Calu3 (cell line): ENCODE results near the gene ABITRAM. TPM values are rescaled to one million over a fixed set of nuclear protein-coding genes. Genes with fewer than 3 reads are reported as not detected.

Experiments used
- BruUV-seq: library from RNA; stranded (reverse); fragments of 400-500 nt; replicated peaks from 2 replicates; lab custom pipeline; 2021; lab: Mats Ljungman, UMichigan
- CTCF ChIA-PET: fragments of 300-600 bp; sonication (Branson Sonifier 250); formaldehyde crosslinking; loops from one replicate; lab custom pipeline; 2022; ENCODE audit warnings: antibody characterized with exemption; lab: Charles Lee
- DNase-seq: peaks from one replicate; pipeline ENCODE4 v3.0.0; 2022
- H3K27ac Mint-ChIP-seq: one replicate; pipeline ENCODE4 v1.8.0; 2022; ENCODE audit warnings: mixed read lengths; ENCODE audit not compliant: unreplicated experiment
- H3K27me3 Mint-ChIP-seq: one replicate; pipeline ENCODE4 v1.8.0; 2022; ENCODE audit warnings: mixed read lengths; ENCODE audit not compliant: unreplicated experiment
- H3K36me3 Mint-ChIP-seq: one replicate; pipeline ENCODE4 v1.8.0; 2022; ENCODE audit warnings: mild to moderate bottlenecking, moderate library complexity, mixed read lengths; ENCODE audit not compliant: insufficient read depth, unreplicated experiment
- H3K4me1 Mint-ChIP-seq: one replicate; pipeline ENCODE4 v1.8.0; 2022; ENCODE audit warnings: mild to moderate bottlenecking, low read depth, mixed read lengths; ENCODE audit not compliant: unreplicated experiment
- H3K4me3 Mint-ChIP-seq: one replicate; pipeline ENCODE4 v1.8.0; 2022; ENCODE audit warnings: mild to moderate bottlenecking, low read depth, moderate library complexity, mixed read lengths; ENCODE audit not compliant: unreplicated experiment
- H3K9me3 Mint-ChIP-seq: one replicate; pipeline ENCODE4 v1.8.0; 2022; ENCODE audit warnings: low read depth, mixed read lengths; ENCODE audit not compliant: unreplicated experiment
- CTCF ChIP-seq: fragments of 200-600 bp; IDR thresholded peaks from one replicate; pipeline ENCODE4 v1.8.0; 2022; ENCODE audit warnings: antibody characterized with exemption; ENCODE audit not compliant: unreplicated experiment
- intact Hi-C: fragments of 100-400 bp; cut with micrococcal nuclease; formaldehyde crosslinking; loops from one replicate; pipeline ENCODE4 v1.10.0; 2022; ENCODE audit not compliant: unreplicated experiment
- total RNA-seq: library from RNA; stranded (reverse); gene quantifications from 2 replicates; pipeline ENCODE4 v1.2.3, GENCODE V29; 2022

Gene ABITRAM
- total RNA-seq, 1 experiment from 2014 or later: 6.6 TPM

GRCh38 chr9:108956631-108957026 is 22.4 kb downstream of the ABITRAM start:
- Mint-ChIP-seq H3K4me1 (no peaks in the 10 kb centered on the region), H3K27ac (no peak overlapping the region), H3K4me3 (no peak overlapping the region), H3K9me3 (no peaks in the 10 kb centered on the region), H3K27me3 (no peaks in the 10 kb centered on the region), H3K36me3 (no peaks in the 10 kb centered on the region)
- TF ChIP-seq CTCF: no peak
- no peak for DNase-seq
- CTCF ChIA-PET: no interaction called here
- intact Hi-C loops: loop anchor here (10.0 kb wide), 1 partner anchor 58 kb away; the partner anchor contains the start of gene CTNNAL1
- BruUV-seq: no TSS peak

- Mint-ChIP-seq H3K27me3 (no peaks in the 10 kb centered on the region), H3K9me3 (no peaks in the 10 kb centered on the region), H3K36me3 (no peaks in the 10 kb centered on the region), H3K4me3 (no peak overlapping the region), H3K4me1 (no peaks in the 10 kb centered on the region), H3K27ac (no peak overlapping the region)
- no TSS peak for BruUV-seq
- no peak for TF ChIP-seq CTCF
- CTCF ChIA-PET: no interaction called here
- intact Hi-C loops: no loop called here
- DNase-seq: no peak
Observed at GRCh38 chr9:108960331-108960730, 26.1 kb downstream of the ABITRAM start.

GRCh38 chr9:108961151-108961550 is 27.0 kb downstream of the ABITRAM start:
- Mint-ChIP-seq H3K27me3 (no peaks in the 10 kb centered on the region), H3K9me3 (no peaks in the 10 kb centered on the region), H3K36me3 (no peaks in the 10 kb centered on the region), H3K27ac (no peak overlapping the region), H3K4me3 (no peak overlapping the region), H3K4me1 (no peaks in the 10 kb centered on the region)
- no peak for DNase-seq
- TF ChIP-seq CTCF: no peak
- CTCF ChIA-PET: no interaction called here
- no TSS peak for BruUV-seq
- intact Hi-C loops: no loop called here

- Mint-ChIP-seq H3K9me3 (no peaks in the 10 kb centered on the region), H3K4me3 (no peak overlapping the region), H3K27ac (no peak overlapping the region), H3K4me1 (no peaks in the 10 kb centered on the region), H3K36me3 (no peaks in the 10 kb centered on the region), H3K27me3 (no peaks in the 10 kb centered on the region)
- no peak for TF ChIP-seq CTCF
- DNase-seq: no peak
- BruUV-seq: no TSS peak
- CTCF ChIA-PET: no interaction called here
- intact Hi-C loops: no loop called here
Observed at GRCh38 chr9:108963459-108964143, 29.4 kb downstream of the ABITRAM start.
